Right ventricle myocardium inferior (tissue), 1 donor: ENCODE measurements around the gene CHRM5. TPM values are rescaled to one million over a fixed set of nuclear protein-coding genes. Genes with fewer than 3 reads are reported as not detected.
"Not testable (repeated sequence)": the region's sequence is repeated elsewhere in the genome, so short reads cannot be mapped to it uniquely, and the experiment has no call there.

ENCODE experiments used
- ATAC-seq: fragments of 200-7000 bp; cut with Tn5 transposase; one replicate; pipeline ENCODE4 v1.9.1; 2020; ENCODE audit warnings: mild to moderate bottlenecking, moderate library complexity
- DNase-seq: peaks from one replicate; pipeline ENCODE4 v3.0.0; 2021; ENCODE audit errors: missing footprints
- intact Hi-C: fragments of 100-400 bp; cut with DNase I; formaldehyde crosslinking; loops from one replicate; pipeline ENCODE4 v1.11.0; 2022
- total RNA-seq: library from RNA; stranded (reverse); fragmentation: NEBNext Ultra II Directional; extraction: Animal tissue kit (Norgen Biotek cat#: 25700); gene quantifications from one replicate; pipeline ENCODE4 v1.2.1, GENCODE V29; 2021
- donor health status: DM: no; HTN: yes; CAD: no; lungs with severe emphysema.

The CHRM5 gene
- total RNA-seq, 1 donor from 2014 or later, result not detected

- no peak for ATAC-seq
- DNase-seq, result no peak
- intact Hi-C loops, result no loop called here
Observed at GRCh38 chr15:33985287-33985686, 17.0 kb downstream of the CHRM5 start.

DNA sequence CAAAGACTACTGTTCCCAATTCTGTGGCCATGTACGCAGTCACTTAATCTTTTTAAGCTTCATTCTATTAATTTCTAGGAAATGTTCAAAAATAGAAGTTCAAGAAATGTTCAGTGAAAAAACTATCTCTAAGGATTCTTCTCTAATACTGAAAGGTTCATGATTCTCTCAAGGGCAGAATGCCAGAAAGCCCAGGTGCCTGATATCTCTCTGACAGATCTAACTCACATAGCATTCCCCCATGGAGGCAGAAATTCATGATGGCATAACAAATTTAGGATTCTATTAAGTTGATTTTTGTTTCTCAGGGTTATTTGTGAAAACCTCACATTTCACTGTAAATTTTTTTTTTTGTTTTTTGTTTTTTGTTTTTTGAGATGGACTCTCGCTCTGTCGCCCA, 17.5 kb downstream of the CHRM5 start:
- ATAC-seq (no peak), DNase-seq (no peak)
- intact Hi-C loops, result no loop called here

- intact Hi-C loops, result no loop called here
- ATAC-seq (no peak), DNase-seq (no peak)
Observed at GRCh38 chr15:33987444-33987843, 19.1 kb downstream of the CHRM5 start.

DNA sequence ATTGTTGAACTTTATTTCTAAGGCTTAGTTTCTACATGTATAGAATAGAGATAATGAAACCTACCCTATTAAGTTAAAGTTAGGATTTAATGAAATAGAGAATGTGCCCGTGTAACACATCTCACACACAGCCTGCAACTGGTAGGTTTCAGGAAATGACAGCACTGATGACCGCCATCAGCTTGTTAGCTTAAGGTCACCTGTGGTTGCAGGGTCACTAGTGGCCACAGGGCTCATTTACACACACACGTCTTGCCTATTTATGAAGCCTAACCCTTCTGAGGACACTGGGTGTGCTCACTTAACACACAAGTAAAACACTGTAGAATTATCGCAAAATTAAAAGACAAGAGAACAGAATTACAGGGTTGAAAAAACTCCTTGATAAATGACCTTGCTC, 20.1 kb downstream of the CHRM5 start:
- no peak for ATAC-seq
- intact Hi-C loops, result no loop called here
- DNase-seq, result no peak

DNA sequence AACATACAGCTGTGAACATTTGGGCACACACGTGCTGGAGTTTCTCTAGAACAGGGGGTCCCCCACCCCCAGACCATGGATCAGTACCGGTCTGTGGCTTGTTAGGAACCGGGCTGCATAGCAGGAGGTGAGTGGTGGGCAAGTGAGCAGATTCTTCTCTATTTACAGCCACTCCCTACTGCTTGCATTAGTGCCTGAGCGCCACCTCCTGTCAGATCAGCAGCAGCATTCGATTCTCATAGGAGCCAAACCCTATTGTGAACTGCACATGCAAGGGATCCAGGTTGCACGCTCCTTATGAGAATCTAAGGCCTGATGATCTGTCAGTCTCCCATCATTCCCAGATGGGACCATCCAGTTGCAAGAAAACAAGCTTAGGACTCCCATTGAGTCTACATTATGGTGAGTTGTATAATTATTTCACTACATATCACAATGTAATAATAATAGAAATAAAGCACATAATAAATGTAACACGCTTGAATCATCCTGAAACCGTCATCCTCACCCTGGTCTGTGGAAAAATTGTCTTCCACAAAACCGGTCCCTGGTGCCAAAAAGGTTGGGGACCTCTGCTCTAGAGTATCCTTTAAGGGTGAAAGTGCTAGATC, 25.8 kb downstream of the CHRM5 start:
- intact Hi-C loops, result no loop called here
- no peak for ATAC-seq
- no peak for DNase-seq

- intact Hi-C loops, DNase-seq, ATAC-seq: not testable (repeated sequence)
Observed at GRCh38 chr15:33995666-33996065, 27.4 kb downstream of the CHRM5 start.

GRCh38 chr15:34001536-34001935, 33.2 kb downstream of the CHRM5 start:
- intact Hi-C loops, result no loop called here
- DNase-seq, result no peak
- ATAC-seq, result no peak

GRCh38 chr15:34006381-34006780, 38.1 kb downstream of the CHRM5 start:
- ATAC-seq (no peak), DNase-seq (no peak)
- intact Hi-C loops, result no loop called here

DNA sequence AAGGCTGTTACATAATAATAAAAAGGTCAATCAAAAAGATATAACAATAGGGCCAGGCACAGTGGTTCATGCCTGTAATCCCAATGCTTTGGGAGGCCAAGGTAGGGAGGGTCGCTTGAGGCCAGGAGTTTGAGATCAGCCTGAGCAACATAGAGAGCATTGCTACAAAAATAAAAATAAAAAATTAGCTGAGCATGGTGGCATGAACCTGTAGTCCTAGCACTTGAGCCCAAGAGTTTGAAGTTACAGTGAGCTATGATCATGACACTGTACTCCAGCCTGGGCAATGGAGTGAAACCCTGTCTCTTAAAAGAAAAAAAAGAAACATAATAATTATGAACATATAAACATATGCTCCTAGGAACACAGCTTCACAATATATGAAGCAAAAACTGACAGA, 41.4 kb downstream of the CHRM5 start:
- DNase-seq (no peak), ATAC-seq (no peak)
- intact Hi-C loops, result no loop called here

DNA sequence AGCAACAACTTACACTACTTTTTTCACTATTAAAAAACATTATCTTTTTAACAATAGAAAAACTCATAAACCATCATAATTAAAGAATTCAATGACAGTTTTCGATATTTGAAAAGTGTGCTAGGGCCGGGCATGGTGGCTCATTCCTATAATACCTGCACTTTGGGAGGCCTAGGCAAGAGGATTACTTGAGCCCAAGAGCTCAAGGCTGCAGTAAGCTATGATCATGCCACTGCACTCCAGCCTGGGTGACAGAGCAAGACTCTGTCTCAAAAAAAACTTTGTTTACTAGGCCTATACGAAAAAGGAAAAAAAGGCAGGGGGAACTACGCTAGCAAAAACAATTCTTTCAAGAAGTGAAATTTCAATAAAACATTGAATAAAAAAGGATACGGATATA, 42.6 kb downstream of the CHRM5 start:
- ATAC-seq, result no peak
- DNase-seq, result no peak

GRCh38 chr15:34011481-34011880, 43.2 kb downstream of the CHRM5 start:
- intact Hi-C loops, result no loop called here
- DNase-seq (no peak), ATAC-seq (no peak)

More for the DNA sequence above, 42.6 kb downstream of the CHRM5 start:
- intact Hi-C loops, result no loop called here

DNA sequence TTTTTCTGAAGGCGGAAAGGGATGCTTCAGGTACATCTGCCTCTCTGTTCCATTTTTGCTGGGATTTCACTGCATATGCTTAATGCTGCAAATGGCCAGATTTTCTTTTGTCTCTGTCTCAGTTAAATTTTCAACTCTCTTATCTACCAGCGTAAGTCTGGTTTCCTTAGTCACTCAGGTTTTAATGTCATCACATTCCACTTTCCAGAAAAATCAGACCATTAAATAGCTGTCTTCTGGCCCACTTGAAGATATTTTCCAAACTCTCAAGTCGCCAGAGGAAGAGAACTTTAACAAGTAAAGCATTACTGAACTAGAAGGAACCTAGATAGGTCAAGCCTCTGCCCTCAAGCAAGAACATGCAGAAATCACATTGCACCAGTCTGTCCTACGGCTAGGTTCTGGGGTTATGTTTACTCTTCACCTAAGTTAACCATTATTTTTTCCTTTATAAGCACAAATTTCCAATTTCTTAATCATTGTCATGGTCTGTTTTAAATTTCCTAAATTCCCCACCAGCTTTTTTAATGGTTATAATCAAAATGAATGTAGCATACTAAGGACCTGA, 44.2 kb downstream of the CHRM5 start:
- intact Hi-C loops, result no loop called here
- DNase-seq (no peak), ATAC-seq (no peak)

DNA sequence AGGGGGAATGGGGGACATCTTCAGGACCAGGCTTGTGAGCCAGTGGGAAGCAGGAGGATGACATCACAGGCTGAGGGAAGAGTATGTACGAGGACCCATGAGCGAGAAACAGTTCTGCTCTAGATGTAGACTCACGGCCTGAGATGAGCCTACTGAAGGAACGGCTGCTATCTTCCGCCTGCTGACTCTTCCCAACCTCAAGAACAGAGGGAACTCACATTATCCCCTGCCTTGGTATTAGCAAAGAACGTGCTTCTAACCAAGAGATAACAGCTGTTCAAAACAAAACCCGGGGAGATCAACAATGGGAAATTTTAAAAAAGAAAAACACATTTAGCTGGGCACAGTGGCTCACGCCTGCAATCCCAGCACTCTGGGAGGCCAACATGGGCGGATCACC, 45.4 kb downstream of the CHRM5 start:
- intact Hi-C loops, result no loop called here
- DNase-seq, result no peak
- ATAC-seq, result no peak

DNA sequence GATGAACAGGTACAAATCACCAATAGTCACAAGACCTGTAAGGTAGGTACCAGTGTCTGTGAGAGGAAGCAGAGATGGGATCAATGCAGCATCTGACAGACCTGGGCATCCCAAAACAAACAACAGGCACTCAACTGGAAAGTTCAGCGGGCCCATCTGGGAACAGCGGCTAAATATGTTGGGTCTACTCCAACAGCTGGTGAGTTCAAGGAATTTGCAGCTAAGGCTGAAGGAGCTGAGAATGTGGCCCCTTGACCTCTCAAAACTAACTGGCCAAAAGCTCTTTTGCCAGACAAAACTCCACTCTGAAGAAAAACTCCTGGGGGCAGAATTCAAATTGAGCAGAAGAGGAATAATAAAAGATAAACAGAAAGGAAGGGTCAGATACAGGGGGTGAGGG, 46.3 kb downstream of the CHRM5 start:
- ATAC-seq, result no peak
- no peak for DNase-seq
- intact Hi-C loops, result no loop called here

DNA sequence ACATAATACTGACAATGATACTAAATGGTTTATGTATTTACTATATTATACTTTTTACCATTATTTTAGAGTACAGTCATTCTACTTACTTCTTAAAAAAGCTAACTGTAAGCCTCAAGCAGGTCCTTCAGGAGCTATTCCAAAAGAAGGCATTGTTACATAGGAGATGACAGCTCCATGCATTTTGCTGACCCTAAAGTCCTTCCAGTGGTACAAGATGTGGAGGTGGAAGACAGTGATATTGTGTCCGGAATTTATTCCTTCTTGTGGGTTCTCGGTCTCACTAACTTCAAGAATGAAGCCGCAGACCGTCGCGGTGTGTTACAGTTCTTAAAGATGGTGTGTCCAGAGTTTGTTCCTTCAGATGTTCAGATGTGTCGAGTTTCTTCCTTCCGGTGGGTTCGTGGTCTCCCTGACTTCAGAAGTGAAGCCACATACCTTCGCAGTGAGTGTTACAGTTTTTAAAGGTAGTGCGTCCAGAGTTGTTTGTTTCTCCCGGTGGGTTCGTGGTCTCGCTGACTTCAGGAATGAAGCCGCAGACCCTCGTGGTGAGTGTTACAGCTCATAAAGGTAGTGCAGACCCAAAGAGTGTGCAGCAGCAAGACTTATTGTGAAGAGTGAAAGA, 49.8 kb downstream of the CHRM5 start:
- intact Hi-C loops, result no loop called here
- DNase-seq, result no peak
- ATAC-seq, result no peak

GRCh38 chr15:34018738-34019137, 50.4 kb downstream of the CHRM5 start:
- DNase-seq, intact Hi-C loops, ATAC-seq: not testable (repeated sequence)

- no peak for DNase-seq
- intact Hi-C loops, result no loop called here
- no peak for ATAC-seq
Observed at GRCh38 chr15:34019369-34019990, 51.2 kb downstream of the CHRM5 start.

DNA sequence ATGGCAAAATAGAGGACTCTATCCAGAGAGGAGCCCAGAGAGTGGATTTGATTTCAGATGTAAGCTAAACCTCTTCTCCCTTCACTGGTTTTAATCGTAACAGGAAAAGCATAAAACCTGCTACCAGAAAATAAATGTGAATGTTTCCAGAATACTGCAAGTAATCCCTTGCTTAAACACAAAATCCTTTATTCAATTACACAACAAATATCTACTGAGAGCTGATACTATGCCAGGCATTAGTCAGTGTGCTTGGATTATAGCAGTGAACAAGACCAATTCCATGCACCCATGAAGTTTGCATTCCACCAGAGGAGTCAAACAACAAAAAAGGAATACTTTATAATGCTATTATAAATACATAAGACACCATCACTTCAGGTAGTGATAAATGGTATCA, 55.6 kb downstream of the CHRM5 start:
- ATAC-seq, result no peak
- no peak for DNase-seq
- intact Hi-C loops, result no loop called here

DNA sequence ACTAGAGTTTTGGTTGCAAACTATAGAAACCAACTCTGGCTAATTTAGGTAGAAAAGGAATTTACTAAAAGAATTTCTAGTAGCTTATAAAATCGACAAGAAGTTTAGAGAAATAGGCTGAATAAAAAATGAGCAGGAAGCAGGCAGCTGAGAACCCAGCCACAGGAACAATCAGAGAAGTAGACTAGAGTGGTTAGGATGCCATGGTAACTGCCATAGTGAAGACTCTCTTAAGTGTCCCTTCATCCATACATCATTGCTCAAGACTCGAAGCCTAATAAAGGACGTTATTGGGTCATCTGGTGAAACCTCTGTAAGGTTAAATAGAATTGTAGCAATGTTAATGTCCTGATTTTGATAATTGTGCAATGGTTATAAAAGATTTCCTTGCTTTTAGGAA, 57.0 kb downstream of the CHRM5 start:
- ATAC-seq (no peak), DNase-seq (no peak)
- intact Hi-C loops, result no loop called here

GRCh38 chr15:34027606-34028005, 59.3 kb downstream of the CHRM5 start:
- intact Hi-C loops, result no loop called here
- no peak for DNase-seq
- no peak for ATAC-seq
